Effector CD8-positive, alpha-beta T cell (primary cell): Measurements from ENCODE around the gene PRLR.

Source experiments
- DNase-seq: peaks from one replicate; lab custom pipeline; 2025; lab: John Stamatoyannopoulos, UW

PRLR gene

GRCh38 chr5:35160486-35161116 is 69.7 kb downstream of the PRLR start:
- DNase-seq, result no peak

GRCh38 chr5:35159370-35159742 is 70.9 kb downstream of the PRLR start:
- DNase-seq, result no peak

GRCh38 chr5:35158622-35159369 is 71.5 kb downstream of the PRLR start:
- DNase-seq, result no peak

GRCh38 chr5:35158204-35158603 is 72.1 kb downstream of the PRLR start:
- no peak for DNase-seq

- no peak for DNase-seq
These were observed 76.8 kb downstream of the PRLR start for GRCh38 chr5:35153375-35153932.

- DNase-seq, result no peak
These were observed 77.6 kb downstream of the PRLR start for GRCh38 chr5:35152733-35153132.

- DNase-seq, result no peak
These were observed 79.0 kb downstream of the PRLR start for GRCh38 chr5:35151146-35151920.

GRCh38 chr5:35149041-35149440 is 81.2 kb downstream of the PRLR start:
- DNase-seq, result no peak

GRCh38 chr5:35146406-35146805 is 83.9 kb downstream of the PRLR start:
- DNase-seq, result no peak

GRCh38 chr5:35145691-35146317 is 84.5 kb downstream of the PRLR start:
- DNase-seq, result no peak

GRCh38 chr5:35145012-35145411 is 85.3 kb downstream of the PRLR start:
- no peak for DNase-seq

GRCh38 chr5:35143841-35144240 is 86.4 kb downstream of the PRLR start:
- DNase-seq, result no peak

GRCh38 chr5:35141739-35142138 is 88.5 kb downstream of the PRLR start:
- DNase-seq, result no peak

- no peak for DNase-seq
These were observed 92.1 kb downstream of the PRLR start for GRCh38 chr5:35138232-35138631.

GRCh38 chr5:35136386-35136785 is 93.9 kb downstream of the PRLR start:
- no peak for DNase-seq

- DNase-seq, result no peak
These were observed 95.0 kb downstream of the PRLR start for GRCh38 chr5:35135239-35135700.

- no peak for DNase-seq
These were observed 95.8 kb downstream of the PRLR start for GRCh38 chr5:35134278-35135030.

GRCh38 chr5:35133186-35133585 is 97.1 kb downstream of the PRLR start:
- DNase-seq, result no peak

GRCh38 chr5:35131723-35132122 is 98.6 kb downstream of the PRLR start:
- no peak for DNase-seq

- no peak for DNase-seq
These were observed 100.3 kb downstream of the PRLR start for GRCh38 chr5:35129921-35130485.

GRCh38 chr5:35129276-35129675 is 101.0 kb downstream of the PRLR start:
- no peak for DNase-seq
